Measurements from ENCODE around the gene SCG3.
A peak's percentile ranks its signal among the peaks of the same experiment; 100 is the strongest.

Gene SCG3

DNA sequence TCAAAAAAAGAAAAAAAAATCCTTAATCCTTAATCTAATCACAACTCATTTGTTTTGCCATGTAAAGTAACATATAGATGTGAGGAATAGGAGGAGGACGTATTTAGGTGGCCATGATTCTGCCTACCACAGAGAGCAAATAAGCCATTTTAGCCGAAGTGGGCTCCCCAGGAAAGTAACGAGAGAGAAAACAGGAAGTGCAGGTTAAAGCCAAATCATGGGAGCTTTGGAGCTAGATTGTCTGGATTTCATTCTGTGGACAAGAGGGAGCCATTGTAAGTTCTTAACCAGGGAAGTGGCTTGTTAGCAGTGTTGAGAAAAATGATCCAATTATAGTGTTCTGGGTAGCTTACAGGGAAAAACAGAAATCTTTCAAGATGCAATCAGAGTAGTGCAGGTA, 79.5 kb downstream of the SCG3 start:
- no peak for DNase-seq

DNA sequence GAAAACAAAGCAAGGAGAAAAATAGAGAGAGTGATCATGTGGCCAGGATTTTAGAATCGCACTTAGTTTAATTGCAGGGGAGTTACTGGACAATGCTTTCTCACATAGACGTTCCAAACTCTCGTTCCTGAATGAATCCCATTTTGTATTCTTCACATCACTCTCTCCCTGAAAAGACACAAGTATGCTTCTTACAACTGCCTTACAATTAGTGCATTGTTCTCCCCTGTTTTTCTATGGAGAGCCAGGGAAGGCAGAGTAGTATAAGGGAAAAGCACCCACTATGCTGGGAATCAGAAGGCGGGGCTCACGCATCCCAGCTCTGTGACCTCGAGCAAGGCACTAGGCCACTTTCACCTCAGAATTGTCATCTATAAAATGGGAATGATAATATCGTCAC, 84.4 kb downstream of the SCG3 start:
- no peak for DNase-seq

DNA sequence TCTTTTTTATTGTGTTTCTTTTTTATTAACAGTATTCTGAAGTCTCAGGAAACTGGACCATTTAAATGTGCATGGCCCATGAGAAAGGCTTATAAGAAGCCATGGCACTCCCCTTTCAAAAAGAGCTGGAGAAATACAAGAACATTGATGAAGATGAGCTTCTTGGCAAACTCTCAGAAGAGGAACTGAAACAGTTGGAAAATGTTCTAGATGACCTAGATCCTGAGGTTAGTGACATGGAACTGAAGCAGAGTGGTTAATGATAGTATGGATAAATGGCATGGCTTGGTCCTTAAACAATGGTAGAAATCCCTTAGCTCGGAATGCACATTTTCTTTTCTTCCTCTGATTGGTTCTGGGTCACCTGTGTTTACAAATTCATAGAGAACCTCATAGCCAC, 85.0 kb downstream of the SCG3 start:
- DNase-seq, result no peak

DNA sequence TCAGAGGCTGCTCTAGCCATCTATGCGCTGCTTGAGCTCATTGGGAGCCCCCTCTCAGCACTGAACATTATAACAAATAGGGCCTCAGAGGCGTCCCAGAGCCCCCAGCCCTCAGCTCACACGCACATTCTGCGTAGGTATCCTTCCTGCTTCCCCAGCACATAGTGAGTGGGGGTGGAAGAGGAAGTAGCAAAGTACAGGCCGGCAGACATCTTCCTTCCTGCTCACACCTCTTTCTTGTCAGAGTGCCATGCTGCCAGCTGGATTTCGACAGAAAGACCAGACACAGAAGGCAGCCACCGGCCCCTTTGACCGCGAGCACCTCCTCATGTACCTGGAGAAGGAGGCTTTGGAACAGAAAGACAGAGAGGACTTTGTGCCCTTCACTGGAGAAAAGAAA, 86.7 kb downstream of the SCG3 start:
- peak; percentile 28 to 34 for DNase-seq

Measured in activated T-cell treated with anti-CD3 and anti-CD28 coated beads, Interleukin-2, amount 50 U/mL, for 48 hours (primary cell).